Aorta (tissue), 5 donors: ENCODE results near the gene ALDH3A2. TPM values are rescaled to one million over a fixed set of nuclear protein-coding genes. Genes with fewer than 3 reads are reported as not detected.
A peak's percentile ranks its signal among the peaks of the same experiment; 100 is the strongest.

Experiments used
- ATAC-seq: fragments of 200-7000 bp; cut with Tn5 transposase; one replicate; pipeline ENCODE4 v1.9.1; 2022; ENCODE audit warnings: moderate library complexity; ENCODE audit not compliant: low FRiP score
- DNase-seq, 2 donors: peaks; one replicate each; pipeline ENCODE4 v3.0.0-alpha.2; 2020
- H3K27ac ChIP-seq, 2 donors: one replicate each; pipeline ENCODE4 v1.5.1; 2013; ENCODE audit warnings: low read length in 2 of 2, mild to moderate bottlenecking in 2 of 2, moderate library complexity in 2 of 2, control low read depth in 1 of 2, inconsistent platforms in 1 of 2, low read depth in 1 of 2
- H3K27me3 ChIP-seq, 2 donors: one replicate each; pipeline ENCODE4 v1.6.1; 2013; ENCODE audit warnings: control low read depth in 1 of 2, low read length in 1 of 2, mild to moderate bottlenecking in 1 of 2, moderate library complexity in 1 of 2; ENCODE audit not compliant: insufficient read depth in 2 of 2, control insufficient read depth in 1 of 2
- H3K36me3 ChIP-seq, 2 donors: one replicate each; pipeline ENCODE4 v1.6.1; 2013; ENCODE audit warnings: control low read depth in 1 of 2, low read length in 1 of 2, mild to moderate bottlenecking in 1 of 2; ENCODE audit not compliant: insufficient read depth in 2 of 2, control insufficient read depth in 1 of 2
- H3K4me1 ChIP-seq, 2 donors: one replicate each; pipeline ENCODE4 v1.6.1; 2013; ENCODE audit warnings: low read length in 2 of 2, control low read depth in 1 of 2, mild to moderate bottlenecking in 1 of 2, moderate library complexity in 1 of 2; ENCODE audit not compliant: insufficient read depth in 2 of 2, control insufficient read depth in 1 of 2
- H3K4me3 ChIP-seq, 2 donors: one replicate each; pipeline ENCODE4 v1.5.1; 2013; ENCODE audit warnings: low read length in 2 of 2, control low read depth in 1 of 2, mild to moderate bottlenecking in 1 of 2
- H3K9me3 ChIP-seq: one replicate; pipeline ENCODE4 v1.6.1; 2013; ENCODE audit warnings: mild to moderate bottlenecking, low read length; ENCODE audit not compliant: control insufficient read depth
- WGBS, 2 donors: extraction: QIAGEN DNeasy Blood & Tissue Kit; methylation state at CpG; one replicate each; pipeline ENCODE4 v1.1.7; 2013; 5-methylcytosine and 5-hydroxymethylcytosine counted together
- intact Hi-C, 2 donors: fragments of 100-400 bp; cut with DNase I; formaldehyde crosslinking; loops; one replicate each; pipeline versions ENCODE4 v1.14.2 to v1.15.0; 2022
- long read RNA-seq, 2 donors: library from polyadenylated mRNA; unstranded; transcript quantifications; one replicate each; pipeline ENCODE4 v2.0.0, GENCODE V29; 2020 to 2021
- polyA plus RNA-seq, 2 donors: library from polyadenylated mRNA; stranded (reverse); fragments of 200-250 nt; gene quantifications; one replicate each; pipeline ENCODE4 v1.2.3, GENCODE V29; 2013
- total RNA-seq, 2 donors: library from RNA; stranded (reverse); fragmentation: NEBNext Ultra II Directional; extraction: Animal tissue kit (Norgen Biotek cat#: 25700); gene quantifications; one replicate each; pipeline ENCODE4 v1.2.1, GENCODE V29; 2021
- donor health status: healthy with polysubstance abuse.
- donor health status: Bipolar disorder and iron deficiency.
- donor health status: DM: no; HTN: no; CAD: no.
- donor health status: DM: no; HTN: no; CAD: no.
- donor health status: DM: yes; HTN: yes; CAD: no.

ALDH3A2 gene
- total RNA-seq, result 10 to 100 TPM; 55.7 to 78.6 TPM
- polyA plus RNA-seq, result 100 to 1,000 TPM in 1 of 2 donors, 10 to 100 TPM in 1; 49.0 to 122 TPM
- long read RNA-seq, donor 1, transcript ALDH3A2-201 (10 exons, 3,928 nt), result major isoform, 96 of 138 reads
- long read RNA-seq, donor 1, transcript ALDH3A2-202 (11 exons, 3,828 nt), result minor isoform, 6 of 138 reads
- long read RNA-seq, donor 1, transcript ALDH3A2-203 (11 exons, 3,640 nt), result minor isoform, 5 of 138 reads
- long read RNA-seq, donor 1, partial matches to known transcripts, result 9 of 138 reads
- long read RNA-seq, donor 1, other reads (novel, unspliced or antisense), result 16 of 138 reads
- long read RNA-seq, donor 2, transcript ALDH3A2-201 (10 exons, 3,928 nt), result major isoform, 35 of 50 reads
- long read RNA-seq, donor 2, partial matches to known transcripts, result 3 of 50 reads
- long read RNA-seq, donor 2, other reads (novel, unspliced or antisense), result 3 of 50 reads

DNA sequence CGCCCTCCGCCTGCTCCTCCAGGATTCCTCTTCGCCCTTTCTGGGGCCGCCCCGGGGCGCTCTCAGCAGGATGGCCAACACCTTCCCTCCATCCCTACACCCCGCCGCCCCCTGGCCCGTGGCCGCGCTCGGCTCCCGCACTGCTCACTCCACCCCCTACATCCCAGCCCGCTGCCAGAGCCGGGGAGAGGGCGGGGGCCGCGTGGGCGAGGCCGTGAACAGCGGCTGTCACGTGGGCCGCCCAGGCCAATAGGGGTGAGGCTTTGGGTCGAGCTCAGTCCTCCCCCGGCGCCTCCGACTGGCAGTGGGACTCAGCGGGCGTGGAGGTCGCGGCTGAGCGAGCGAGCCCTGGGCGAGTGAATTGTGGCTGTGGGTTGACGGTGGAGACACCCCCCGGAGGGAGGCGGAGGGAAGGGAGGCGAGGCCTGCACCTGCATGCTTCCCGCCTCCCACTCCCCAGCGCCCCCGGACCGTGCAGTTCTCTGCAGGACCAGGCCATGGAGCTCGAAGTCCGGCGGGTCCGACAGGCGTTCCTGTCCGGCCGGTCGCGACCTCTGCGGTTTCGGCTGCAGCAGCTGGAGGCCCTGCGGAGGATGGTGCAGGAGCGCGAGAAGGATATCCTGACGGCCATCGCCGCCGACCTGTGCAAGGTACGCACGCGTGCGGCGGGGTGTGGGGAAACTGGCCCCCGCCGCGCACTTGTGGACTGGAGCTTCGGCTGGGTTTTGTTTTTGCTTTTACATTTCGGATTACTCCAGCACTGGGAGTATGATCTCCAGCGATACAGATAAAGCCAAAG is at the start of gene ALDH3A2:
ALDH3A2 (plus strand) TSS at position 277 of the 799 bp plus-strand sequence; CDS start at position 498, 221 bp downstream.
- Histone ChIP-seq H3K27me3 (no peaks in the 10 kb centered on the region), H3K4me1 (peaks cover 0 to 23% of the 10 kb centered on the region in 2 donors), H3K27ac (peak within 1 kb of the TSS; percentile 52 to 98), H3K4me3 (peak within 1 kb of the TSS; percentile 56 to 90), H3K36me3 (no peaks in the 10 kb centered on the region), H3K9me3 (no peaks in the 10 kb centered on the region)
- DNase-seq (peak; percentile 99 to 100), ATAC-seq (peak; percentile 100)
- WGBS, 2 donors, result 0 to 1% methylated on average over 62 to 71 of the region's 71 CpGs
- intact Hi-C loops, result loop anchor here (5.0 to 10.0 kb wide), 5 partner anchors 71 to 284 kb away; partner anchors contain the start of gene B9D1 (in 1 of the 2)

DNA sequence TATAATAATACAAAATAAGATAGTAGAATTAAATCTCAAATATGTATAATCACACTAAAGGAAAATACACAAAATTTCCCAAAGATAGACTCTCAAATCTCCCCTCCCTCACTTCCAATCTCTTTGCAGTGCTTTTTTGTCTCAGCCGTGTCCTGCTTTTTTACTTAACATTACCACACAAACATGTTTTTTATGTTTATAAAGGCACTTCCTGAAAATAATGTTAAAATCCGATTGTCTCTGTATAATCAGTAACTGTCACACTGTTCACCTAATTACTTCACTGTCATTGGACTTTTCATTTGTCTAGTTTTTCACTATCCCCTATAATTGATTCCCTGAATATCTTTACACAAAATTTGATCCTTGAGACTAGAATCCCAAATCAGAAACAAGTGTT is 38.2 kb upstream of the ALDH3A2 start:
- Histone ChIP-seq H3K27ac (no peak overlapping the region), H3K27me3 (no peaks in the 10 kb centered on the region), H3K9me3 (no peaks in the 10 kb centered on the region), H3K36me3 (no peaks in the 10 kb centered on the region), H3K4me1 (no peaks in the 10 kb centered on the region), H3K4me3 (no peak overlapping the region)
- no peak for DNase-seq
- ATAC-seq, result no peak
- intact Hi-C loops, result no loop called here
- WGBS, 2 donors, result 70 to 80% methylated on average over 2 of the region's 2 CpGs

DNA sequence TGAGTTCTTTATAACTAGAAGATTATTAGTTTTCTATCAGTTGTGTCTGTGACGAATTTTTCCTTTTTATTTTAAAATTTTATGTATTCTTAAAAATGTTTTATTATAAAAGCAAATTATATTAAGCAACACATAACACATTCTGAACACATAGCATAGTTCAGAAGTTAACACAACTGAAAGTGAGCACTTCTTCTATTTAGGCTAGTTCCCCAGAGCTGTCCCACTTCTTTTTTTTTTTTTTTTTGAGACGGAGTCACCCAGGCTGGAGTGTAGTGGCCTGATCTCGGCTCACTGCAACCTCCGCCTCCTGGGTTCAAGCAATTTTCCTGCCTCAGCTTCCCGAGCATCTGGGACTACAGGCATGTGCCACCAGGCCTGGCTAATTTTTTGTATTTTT is 37.7 kb upstream of the ALDH3A2 start:
- Histone ChIP-seq H3K36me3 (no peaks in the 10 kb centered on the region), H3K27me3 (no peaks in the 10 kb centered on the region), H3K27ac (no peak overlapping the region), H3K4me1 (no peaks in the 10 kb centered on the region), H3K4me3 (no peak overlapping the region), H3K9me3 (no peaks in the 10 kb centered on the region)
- intact Hi-C loops, result no loop called here
- ATAC-seq (no peak), DNase-seq (no peak)
- 86 to 89% methylated on average over 5 of the region's 5 CpGs for WGBS, 2 donors

DNA sequence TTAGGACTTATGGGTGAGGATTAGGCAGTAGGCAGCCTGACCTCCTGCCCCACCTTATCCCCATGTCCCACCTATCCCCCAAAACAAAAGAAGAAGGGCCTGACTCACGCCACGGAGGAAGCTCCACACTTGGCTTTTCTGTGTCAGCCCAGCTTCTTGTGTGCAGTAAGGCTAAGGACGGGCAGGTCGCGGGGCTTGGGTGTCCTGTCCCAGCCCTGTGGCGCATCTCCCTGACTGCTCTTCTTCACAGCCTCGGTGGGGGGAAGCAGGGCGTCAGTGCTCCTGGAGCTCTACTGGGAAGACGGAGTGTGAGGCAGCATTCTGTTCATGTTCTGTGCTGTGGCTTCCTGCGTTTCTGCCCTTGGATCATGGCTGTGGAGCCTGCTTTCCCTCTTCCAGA is 34.6 kb upstream of the ALDH3A2 start:
- Histone ChIP-seq H3K4me1 (no peaks in the 10 kb centered on the region), H3K4me3 (no peak overlapping the region), H3K9me3 (peaks cover 2% of the 10 kb centered on the region), H3K36me3 (no peaks in the 10 kb centered on the region), H3K27ac (no peak overlapping the region), H3K27me3 (no peaks in the 10 kb centered on the region)
- DNase-seq (no peak), ATAC-seq (no peak)
- 92 to 93% methylated on average over 10 of the region's 10 CpGs for WGBS, 2 donors
- intact Hi-C loops, result no loop called here

DNA sequence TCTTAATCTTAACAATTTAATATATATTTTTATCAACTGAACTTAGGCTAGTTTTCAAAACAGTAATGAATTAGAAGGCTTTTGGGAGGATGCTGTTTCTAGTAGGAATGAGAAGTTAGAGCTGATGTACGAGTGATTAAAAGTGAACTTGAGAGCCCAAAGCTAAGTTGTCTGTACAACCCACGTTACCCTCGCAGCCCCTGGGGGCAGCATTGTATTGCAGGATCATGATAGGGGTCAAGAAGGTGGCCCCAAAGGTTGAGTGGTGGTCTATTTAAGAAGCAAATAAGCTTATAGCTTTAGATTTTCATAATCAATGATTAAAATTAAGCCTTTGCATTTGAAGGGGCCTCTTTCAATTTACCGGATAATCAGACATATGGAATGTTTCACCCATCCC is 33.7 kb upstream of the ALDH3A2 start:
- no peaks in the 10 kb centered on the region for H3K27me3 ChIP-seq
- no peak overlapping the region for H3K4me3 ChIP-seq
- H3K27ac ChIP-seq, result no peak overlapping the region
- ATAC-seq (no peak), DNase-seq (no peak)
- no peaks in the 10 kb centered on the region for H3K36me3 ChIP-seq
- intact Hi-C loops, result no loop called here
- 90 to 93% methylated on average over 4 of the region's 4 CpGs for WGBS, 2 donors
- H3K9me3 ChIP-seq, result peaks cover 2% of the 10 kb centered on the region
- H3K4me1 ChIP-seq, result no peaks in the 10 kb centered on the region

DNA sequence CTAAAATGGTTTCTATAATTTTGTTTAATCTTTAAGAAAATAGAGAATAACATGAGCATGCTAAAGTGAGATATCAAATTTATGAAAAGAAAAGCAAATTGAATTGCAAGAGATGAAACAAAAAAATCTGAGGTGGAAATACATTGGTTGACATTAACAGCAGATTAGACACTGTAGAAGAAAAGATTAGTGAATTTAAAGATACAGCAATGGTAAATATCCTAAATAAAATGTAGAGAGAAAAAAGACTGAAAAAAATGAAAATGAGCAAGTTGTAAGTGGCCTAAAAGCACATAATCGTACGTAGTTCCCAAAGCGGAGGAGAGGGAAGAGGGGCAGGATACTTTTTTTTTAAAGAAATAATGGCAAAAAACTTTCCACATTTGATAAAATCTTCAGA is 30.5 kb upstream of the ALDH3A2 start:
- Histone ChIP-seq H3K4me1 (no peaks in the 10 kb centered on the region), H3K27me3 (no peaks in the 10 kb centered on the region)
- intact Hi-C loops, result no loop called here

DNA sequence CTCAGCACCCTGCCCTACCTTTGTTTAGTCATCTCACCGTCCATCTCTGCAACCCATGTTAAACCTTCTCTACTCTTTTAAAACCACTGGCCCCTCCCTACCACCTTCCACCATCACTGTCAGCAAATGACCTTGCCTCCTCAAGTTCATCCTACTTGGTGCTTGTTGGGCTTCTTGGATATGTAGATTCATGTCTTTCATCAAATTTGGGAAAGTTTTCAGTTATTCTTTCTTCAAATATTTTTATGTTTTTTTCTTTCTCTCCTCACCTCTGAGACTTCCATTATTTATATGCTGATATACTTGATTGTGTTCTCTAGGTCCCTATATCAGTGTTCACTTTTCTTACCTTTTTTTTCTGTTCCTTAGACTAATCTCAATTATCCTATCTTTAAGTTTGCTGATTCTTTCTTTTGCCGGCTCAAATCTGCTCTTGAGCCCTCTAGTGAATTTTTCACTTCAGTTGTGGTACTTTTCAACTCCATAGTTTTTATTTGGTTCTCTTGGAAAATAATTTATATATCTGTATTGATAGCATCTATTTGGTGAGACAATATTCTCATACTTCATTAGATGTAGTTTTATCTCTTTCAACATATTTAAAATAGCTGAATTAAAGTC is 28.7 kb upstream of the ALDH3A2 start:
- H3K4me3 ChIP-seq, result no peak overlapping the region
- no peaks in the 10 kb centered on the region for H3K4me1 ChIP-seq
- intact Hi-C loops, result no loop called here
- no peak overlapping the region for H3K27ac ChIP-seq
- H3K27me3 ChIP-seq, result no peaks in the 10 kb centered on the region
- no peak for DNase-seq
- ATAC-seq, result no peak
- WGBS, 2 donors, result 71 to 73% methylated on average over 2 of the region's 2 CpGs
- no peaks in the 10 kb centered on the region for H3K36me3 ChIP-seq
- H3K9me3 ChIP-seq, result peaks cover 7% of the 10 kb centered on the region

More for the DNA sequence above, 30.5 kb upstream of the ALDH3A2 start:
- Histone ChIP-seq H3K36me3 (no peaks in the 10 kb centered on the region), H3K9me3 (peaks cover 7% of the 10 kb centered on the region), H3K4me3 (no peak overlapping the region), H3K27ac (no peak overlapping the region)
- no peak for DNase-seq
- 94 to 97% methylated on average over 3 of the region's 3 CpGs for WGBS, 2 donors
- ATAC-seq, result no peak

DNA sequence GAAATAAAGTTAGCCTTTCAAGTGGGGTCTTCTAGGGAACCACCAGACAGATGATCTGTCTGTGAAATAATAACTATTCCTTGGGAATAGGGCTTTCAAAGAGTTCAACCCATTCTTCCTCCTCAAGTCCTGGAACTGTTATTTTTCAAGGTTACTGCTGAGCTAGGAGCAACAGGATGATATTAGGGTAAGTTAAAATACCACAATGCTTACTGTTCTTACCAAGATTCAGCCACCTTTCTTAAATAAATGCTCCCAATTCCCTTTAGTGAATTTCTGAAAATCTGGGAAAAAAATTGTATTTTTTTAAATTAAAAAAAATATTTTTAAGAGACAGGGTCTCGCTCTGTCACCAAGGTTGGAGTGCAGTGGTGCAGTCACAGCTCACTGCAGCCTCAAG is 26.9 kb upstream of the ALDH3A2 start:
- DNase-seq (no peak), ATAC-seq (no peak)
- H3K27ac ChIP-seq, result no peak overlapping the region
- H3K9me3 ChIP-seq, result peaks cover 7% of the 10 kb centered on the region
- no peaks in the 10 kb centered on the region for H3K4me1 ChIP-seq
- 93 to 98% methylated on average over 1 of the region's 1 CpG for WGBS, 2 donors
- intact Hi-C loops, result no loop called here
- H3K27me3 ChIP-seq, result no peaks in the 10 kb centered on the region
- H3K36me3 ChIP-seq, result no peaks in the 10 kb centered on the region
- no peak overlapping the region for H3K4me3 ChIP-seq
